Bronchial epithelial cell (primary cell): ENCODE results near the gene GPR26. TPM values are rescaled to one million over a fixed set of nuclear protein-coding genes. Genes with fewer than 3 reads are reported as not detected.

Experiments used
- DNase-seq: peaks from one replicate; pipeline ENCODE4 v3.0.0-alpha.2; 2010; ENCODE audit warnings: low read depth
- FAIRE-seq: peaks from 2 replicates; lab custom pipeline; 2011; peaks lifted over from hg19 to GRCh38; lab: Jason Lieb, UNC
- H3K27me3 ChIP-seq: 2 replicates; pipeline ENCODE4 v1.5.1; 2011; ENCODE audit warnings: low read length; ENCODE audit not compliant: control insufficient read depth, insufficient read depth
- H3K36me3 ChIP-seq: 2 replicates; pipeline ENCODE4 v1.5.1; 2011; ENCODE audit warnings: low read length; ENCODE audit not compliant: control insufficient read depth, insufficient read depth
- H3K4me3 ChIP-seq: 2 replicates; pipeline ENCODE4 v1.5.1; 2011; ENCODE audit warnings: mild to moderate bottlenecking, low read depth, low read length, control low read depth
- CTCF ChIP-seq: IDR thresholded peaks from 2 replicates; pipeline ENCODE4 v1.5.1; 2011; ENCODE audit warnings: mild to moderate bottlenecking, moderate library complexity, low read length, control low read depth, inconsistent platforms; ENCODE audit not compliant: insufficient read depth, severe bottlenecking
- total RNA-seq: library from RNA; depleted of rRNA; stranded (reverse); fragments of >200 nt; gene quantifications from 2 replicates; pipeline ENCODE4 v1.2.1, GENCODE V29; 2014

The GPR26 gene
- total RNA-seq, 1 donor from 2014 or later = not detected

GRCh38 chr10:123685260-123685659, 19.1 kb downstream of the GPR26 start:
- Histone ChIP-seq H3K27me3 (no peaks in the 10 kb centered on the region), H3K36me3 (no peaks in the 10 kb centered on the region), H3K4me3 (no peak overlapping the region)
- no peak for TF ChIP-seq CTCF
- no peak for FAIRE-seq
- DNase-seq = no peak

GRCh38 chr10:123687758-123688157, 21.6 kb downstream of the GPR26 start:
- FAIRE-seq (no peak), DNase-seq (no peak)
- Histone ChIP-seq H3K27me3 (no peaks in the 10 kb centered on the region), H3K4me3 (no peak overlapping the region), H3K36me3 (no peaks in the 10 kb centered on the region)
- TF ChIP-seq CTCF = no peak

GRCh38 chr10:123689880-123690279, 23.7 kb downstream of the GPR26 start:
- no peaks in the 10 kb centered on the region for H3K27me3 ChIP-seq
- no peak for DNase-seq
- no peak overlapping the region for H3K4me3 ChIP-seq
- H3K36me3 ChIP-seq = no peaks in the 10 kb centered on the region
- no peak for TF ChIP-seq CTCF
- no peak for FAIRE-seq

GRCh38 chr10:123703195-123703790, 37.1 kb downstream of the GPR26 start:
- no peak overlapping the region for H3K4me3 ChIP-seq
- no peaks in the 10 kb centered on the region for H3K36me3 ChIP-seq
- no peak for TF ChIP-seq CTCF
- no peak for DNase-seq
- no peak for FAIRE-seq
- no peaks in the 10 kb centered on the region for H3K27me3 ChIP-seq

GRCh38 chr10:123704076-123704475, 37.9 kb downstream of the GPR26 start:
- Histone ChIP-seq H3K27me3 (no peaks in the 10 kb centered on the region), H3K36me3 (no peaks in the 10 kb centered on the region), H3K4me3 (no peak overlapping the region)
- no peak for DNase-seq
- FAIRE-seq = no peak
- TF ChIP-seq CTCF = no peak

GRCh38 chr10:123704812-123705211, 38.7 kb downstream of the GPR26 start:
- Histone ChIP-seq H3K27me3 (no peaks in the 10 kb centered on the region), H3K4me3 (no peak overlapping the region), H3K36me3 (no peaks in the 10 kb centered on the region)
- TF ChIP-seq CTCF = no peak
- FAIRE-seq = no peak
- DNase-seq = no peak
